Endothelial cell of umbilical vein (primary cell): Measurements from ENCODE around the gene EFCAB8. TPM values are rescaled to one million over a fixed set of nuclear protein-coding genes. Genes with fewer than 3 reads are reported as not detected.

Experiments used
- BruUV-seq: library from RNA; stranded (reverse); fragments of 400-500 nt; replicated peaks from 2 replicates; lab custom pipeline; 2021; lab: Mats Ljungman, UMichigan
- CTCF ChIA-PET: fragments of 300-600, 350-600 bp; sonication (Branson Sonifier 250); formaldehyde crosslinking; loops from one replicate; lab custom pipeline; 2021; ENCODE audit warnings: antibody characterized with exemption, inconsistent platforms; lab: Charles Lee
- POLR2A ChIA-PET: fragments of 300-600, 350-600 bp; sonication (Branson Sonifier 250); formaldehyde crosslinking; loops from one replicate; lab custom pipeline; 2021; ENCODE audit warnings: antibody characterized with exemption, inconsistent platforms; lab: Charles Lee
- DNase-seq: peaks from one replicate; pipeline ENCODE4 v3.0.0-alpha.2; 2011; ENCODE audit warnings: low read depth, low spot score
- FAIRE-seq: peaks from 2 replicates; lab custom pipeline; 2011; peaks lifted over from hg19 to GRCh38; lab: Jason Lieb, UNC
- H2AFZ ChIP-seq: 2 replicates; pipeline ENCODE4 v1.6.0; 2012; ENCODE audit warnings: low read depth, low read length, control low read depth, inconsistent platforms
- H3K27ac ChIP-seq: 2 replicates; pipeline ENCODE4 v1.5.1; 2011; ENCODE audit warnings: low read depth, mild to moderate bottlenecking, control low read depth, low read length, moderate library complexity; ENCODE audit not compliant: insufficient read depth
- H3K27me3 ChIP-seq, 2 experiments: 2 replicates each; pipeline versions ENCODE4 v1.6.0 to v1.6.1; 2011; ENCODE audit warnings: low read length in 2 of 2, mixed read lengths in 1 of 2; ENCODE audit not compliant: control insufficient read depth in 2 of 2, insufficient read depth in 2 of 2
- H3K36me3 ChIP-seq, 2 experiments: 2 replicates in 1 of 2; 3 replicates in 1 of 2; pipeline ENCODE4 v1.5.1; 2011; ENCODE audit warnings: low read length in 2 of 2, mild to moderate bottlenecking in 1 of 2, moderate library complexity in 1 of 2; ENCODE audit not compliant: control insufficient read depth in 2 of 2, insufficient read depth in 2 of 2; ENCODE audit errors: extremely low read depth in 1 of 2
- H3K4me1 ChIP-seq: 3 replicates; pipeline ENCODE4 v1.5.1; 2011; ENCODE audit warnings: mild to moderate bottlenecking, low read length; ENCODE audit not compliant: control insufficient read depth, insufficient read depth; ENCODE audit errors: extremely low read depth
- H3K4me2 ChIP-seq: 2 replicates; pipeline ENCODE4 v1.6.1; 2011; ENCODE audit warnings: low read length, control low read depth, mixed read lengths; ENCODE audit not compliant: insufficient read depth
- H3K4me3 ChIP-seq, 3 experiments: fragments of 200-600 bp in 1 of 3; sonication (generic), shearing (Covaris generic) in 1 of 3; replicated peaks in 1 of 3; 2 replicates each; pipeline ENCODE4 v1.5.1; 2011 to 2016; ENCODE audit warnings: control low read depth in 3 of 3, low read length in 3 of 3, mild to moderate bottlenecking in 2 of 3, inconsistent platforms in 1 of 3, low read depth in 1 of 3, moderate library complexity in 1 of 3; ENCODE audit not compliant: insufficient read depth in 1 of 3
- H3K79me2 ChIP-seq: 2 replicates; pipeline ENCODE4 v1.6.0; 2012; ENCODE audit warnings: low read length, inconsistent platforms; ENCODE audit not compliant: control insufficient read depth, insufficient read depth
- H3K9ac ChIP-seq: replicated peaks from 2 replicates; pipeline ENCODE3; 2011; ENCODE audit warnings: low read length, control low read depth; ENCODE audit not compliant: insufficient read depth; ENCODE audit errors: extremely low read depth
- H3K9me1 ChIP-seq: replicated peaks from 3 replicates; pipeline ENCODE4 v1.6.0; 2011; ENCODE audit warnings: mild to moderate bottlenecking, low read length; ENCODE audit not compliant: control insufficient read depth, insufficient read depth; ENCODE audit errors: extremely low read depth
- H3K9me3 ChIP-seq: replicated peaks from 2 replicates; pipeline ENCODE4 v1.5.1; 2012; ENCODE audit warnings: low read length, inconsistent platforms; ENCODE audit not compliant: control insufficient read depth, insufficient read depth
- H4K20me1 ChIP-seq: replicated peaks from 2 replicates; pipeline ENCODE3; 2011; ENCODE audit warnings: mild to moderate bottlenecking, low read length; ENCODE audit not compliant: control insufficient read depth, insufficient read depth; ENCODE audit errors: extremely low read depth
- EZH2 ChIP-seq: IDR thresholded peaks from 2 replicates; pipeline ENCODE4 v1.6.1; 2012; ENCODE audit warnings: borderline replicate concordance, low read depth, mild to moderate bottlenecking, moderate library complexity, low read length, inconsistent platforms; ENCODE audit not compliant: severe bottlenecking
- FOS ChIP-seq: IDR thresholded peaks from 2 replicates; pipeline ENCODE4 v1.6.1; 2011; ENCODE audit warnings: mild to moderate bottlenecking, low read length, moderate library complexity, borderline replicate concordance; ENCODE audit not compliant: insufficient read depth
- GATA2 ChIP-seq: IDR thresholded peaks from 2 replicates; pipeline ENCODE4 v1.7.0; 2011; ENCODE audit warnings: low read depth, mild to moderate bottlenecking, moderate library complexity, mixed read lengths, low read length; ENCODE audit not compliant: insufficient read length, insufficient read depth
- JUN ChIP-seq: IDR thresholded peaks from 2 replicates; pipeline ENCODE4 v1.6.1; 2011; ENCODE audit warnings: borderline replicate concordance, low read depth; ENCODE audit not compliant: insufficient read length, insufficient read depth
- MYC ChIP-seq: IDR thresholded peaks from one replicate; pipeline ENCODE4 v1.6.1; 2011; ENCODE audit warnings: mild to moderate bottlenecking, low read depth, low read length
- POLR2A ChIP-seq: IDR thresholded peaks from 2 replicates; pipeline ENCODE4 v1.6.1; 2012; ENCODE audit warnings: low read depth, mild to moderate bottlenecking, control low read depth, low read length
- POLR2AphosphoS5 ChIP-seq: IDR thresholded peaks from 2 replicates; pipeline ENCODE4 v1.6.1; 2012; ENCODE audit warnings: low read depth, mild to moderate bottlenecking, control low read depth, low read length, moderate library complexity; ENCODE audit not compliant: insufficient read depth
- dilution Hi-C: fragments of 300-500 bp; cut with MboI; formaldehyde crosslinking; loops from one replicate; pipeline ENCODE4 v1.15.0; 2019; ENCODE audit warnings: low sequenced_read_pairs; ENCODE audit not compliant: extremely low pct_ligation_motif_present
- intact Hi-C: fragments of 100-400 bp; cut with micrococcal nuclease; formaldehyde crosslinking; loops from one replicate; pipeline ENCODE4 v1.10.0; 2022
- polyA plus RNA-seq, 4 experiments: library from polyadenylated mRNA; depleted of rRNA in 3 of 4; stranded (reverse) in 3 of 4; unstranded in 1 of 4; fragments of >200 nt; gene quantifications; 2 replicates each; pipeline versions ENCODE4 v1.2.1 to v1.2.3, GENCODE V29; 2011 to 2012; ENCODE audit warnings: missing spikeins in 1 of 4
- total RNA-seq: library from RNA; stranded (reverse); gene quantifications from 2 replicates; pipeline ENCODE4 v1.2.3, GENCODE V29; 2021
- TF ChIP-seq, protein P1 (sequence below): IDR thresholded peaks from 2 replicates; pipeline ENCODE4 v1.6.1; 2011; ENCODE audit not compliant: insufficient read depth, insufficient read length

Gene EFCAB8
- total and polyA plus RNA-seq, 2 donors (not counting 3 experiments of a cell fraction or from before 2014, with no cell fraction given), result 0.01 to 0.31 TPM

GRCh38 chr20:32922466-32922865 lies 63.7 kb downstream of the EFCAB8 start:
- TF ChIP-seq POLR2AphosphoS5 (no peak), JUN (no peak), FOS (no peak), GATA2 (no peak)
- TF ChIP-seq, protein P1, sequence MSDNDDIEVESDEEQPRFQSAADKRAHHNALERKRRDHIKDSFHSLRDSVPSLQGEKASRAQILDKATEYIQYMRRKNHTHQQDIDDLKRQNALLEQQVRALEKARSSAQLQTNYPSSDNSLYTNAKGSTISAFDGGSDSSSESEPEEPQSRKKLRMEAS, result no peak
- Histone ChIP-seq H3K4me1 (no peaks in the 10 kb centered on the region), H2AFZ (no peak overlapping the region), H3K4me3 (no peak overlapping the region), H3K9me3 (no peaks in the 10 kb centered on the region), H3K36me3 (no peaks in the 10 kb centered on the region), H3K79me2 (no peaks in the 10 kb centered on the region), H3K27ac (no peak overlapping the region), H3K9ac (no peak overlapping the region), H3K9me1 (no peaks in the 10 kb centered on the region), H3K27me3 (peaks cover 0 to 6% of the 10 kb centered on the region in 2 experiments), H4K20me1 (no peaks in the 10 kb centered on the region), H3K4me2 (no peak overlapping the region)
- CTCF ChIA-PET, result interaction anchor here (1.4 kb wide), 1 partner anchor 82 kb away, joined by 3 read pairs; no protein-coding TSS in a partner anchor
- dilution Hi-C loops, result no loop called here
- FAIRE-seq (no peak), DNase-seq (no peak)
- POLR2A ChIA-PET, result no interaction called here
- intact Hi-C loops, result no loop called here
- BruUV-seq, result no TSS peak

DNA sequence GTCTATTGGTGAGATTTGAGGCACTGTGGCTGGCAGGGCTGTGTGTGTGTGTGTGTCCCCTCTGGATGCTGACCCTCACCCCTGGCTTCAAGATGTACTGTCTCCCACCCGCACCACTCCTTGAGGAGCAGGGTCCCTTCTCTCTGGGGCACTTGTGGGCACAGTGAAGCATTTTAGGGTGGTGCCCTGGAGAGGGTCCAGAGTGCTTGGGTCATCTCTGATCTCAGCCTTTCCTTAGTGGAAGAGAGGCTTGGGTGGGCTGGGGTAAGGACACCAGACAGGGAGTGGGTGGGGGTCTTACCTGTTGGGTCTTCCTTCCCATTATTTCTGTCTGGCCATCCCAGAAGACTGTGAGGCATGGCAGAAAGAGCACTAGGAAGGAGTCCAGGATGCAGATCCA lies 66.1 kb downstream of the EFCAB8 start:
- Histone ChIP-seq H3K4me3 (no peak overlapping the region), H3K27ac (no peak overlapping the region), H3K9me3 (no peaks in the 10 kb centered on the region), H3K4me2 (no peak overlapping the region), H3K4me1 (no peaks in the 10 kb centered on the region), H3K36me3 (no peaks in the 10 kb centered on the region), H4K20me1 (no peaks in the 10 kb centered on the region), H3K79me2 (no peaks in the 10 kb centered on the region), H3K9ac (no peak overlapping the region), H3K27me3 (peaks cover 0 to 8% of the 10 kb centered on the region in 2 experiments), H2AFZ (no peak overlapping the region), H3K9me1 (no peaks in the 10 kb centered on the region)
- DNase-seq (no peak), FAIRE-seq (no peak)
- ChIA-PET CTCF (no interaction called here), POLR2A (no interaction called here)
- intact Hi-C loops (no loop called here), dilution Hi-C loops (no loop called here)
- TF ChIP-seq FOS, result no peak
- no peak for TF ChIP-seq EZH2
- no peak for TF ChIP-seq POLR2A
- TF ChIP-seq JUN, result no peak
- no peak for TF ChIP-seq GATA2
- TF ChIP-seq, protein P1, result no peak
- no peak for TF ChIP-seq MYC
- BruUV-seq, result no TSS peak
